ENCODE measurements around the gene FIGNL2.

FIGNL2 gene

DNA sequence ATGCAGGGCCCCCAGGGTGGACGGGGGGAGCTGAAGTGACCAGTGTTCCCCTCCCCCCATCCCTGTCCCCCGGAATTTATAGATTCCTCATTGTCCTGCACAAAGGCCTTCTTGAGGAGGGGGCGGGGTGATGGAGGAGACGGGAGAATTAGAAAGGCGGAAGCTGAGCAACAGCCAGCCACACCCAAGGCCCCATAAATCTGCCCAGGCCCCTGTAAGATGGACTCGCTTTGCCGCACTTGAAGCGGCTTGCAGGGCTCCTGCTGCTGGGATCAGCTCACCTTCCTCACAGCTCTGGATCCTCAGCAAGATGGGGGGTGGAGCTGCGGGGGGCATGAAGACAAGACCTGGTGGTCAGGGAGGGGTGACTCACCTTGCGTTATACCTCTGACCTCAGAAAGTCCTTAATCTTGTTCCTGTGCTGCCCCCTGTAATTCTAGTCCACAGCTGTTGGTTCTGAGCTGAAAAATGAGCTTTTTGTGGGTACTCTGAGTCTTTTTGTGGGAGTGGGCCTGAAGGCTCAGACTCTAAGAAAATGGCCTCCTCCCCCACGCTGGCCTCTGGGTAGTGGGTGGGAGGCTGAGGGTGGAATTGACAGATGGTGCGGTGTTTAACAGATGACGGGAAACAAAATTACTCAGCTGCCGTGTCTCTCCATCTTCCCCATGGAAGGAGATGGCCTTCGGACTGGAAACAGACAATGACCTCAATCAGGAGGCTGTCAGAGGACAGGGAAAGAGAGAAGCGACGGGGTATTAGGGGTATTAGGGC is 23.6 kb upstream of the FIGNL2 start:
- no peak overlapping the region for H3K4me3 ChIP-seq (ENCODE audit: low read depth, low read length)
- no peak for DNase-seq (ENCODE audit: low read depth)
- TF ChIP-seq MYC (IDR thresholded peaks at IDR 0.05; ENCODE audit: low read depth, low read length): no peak
- TF ChIP-seq, protein P1, sequence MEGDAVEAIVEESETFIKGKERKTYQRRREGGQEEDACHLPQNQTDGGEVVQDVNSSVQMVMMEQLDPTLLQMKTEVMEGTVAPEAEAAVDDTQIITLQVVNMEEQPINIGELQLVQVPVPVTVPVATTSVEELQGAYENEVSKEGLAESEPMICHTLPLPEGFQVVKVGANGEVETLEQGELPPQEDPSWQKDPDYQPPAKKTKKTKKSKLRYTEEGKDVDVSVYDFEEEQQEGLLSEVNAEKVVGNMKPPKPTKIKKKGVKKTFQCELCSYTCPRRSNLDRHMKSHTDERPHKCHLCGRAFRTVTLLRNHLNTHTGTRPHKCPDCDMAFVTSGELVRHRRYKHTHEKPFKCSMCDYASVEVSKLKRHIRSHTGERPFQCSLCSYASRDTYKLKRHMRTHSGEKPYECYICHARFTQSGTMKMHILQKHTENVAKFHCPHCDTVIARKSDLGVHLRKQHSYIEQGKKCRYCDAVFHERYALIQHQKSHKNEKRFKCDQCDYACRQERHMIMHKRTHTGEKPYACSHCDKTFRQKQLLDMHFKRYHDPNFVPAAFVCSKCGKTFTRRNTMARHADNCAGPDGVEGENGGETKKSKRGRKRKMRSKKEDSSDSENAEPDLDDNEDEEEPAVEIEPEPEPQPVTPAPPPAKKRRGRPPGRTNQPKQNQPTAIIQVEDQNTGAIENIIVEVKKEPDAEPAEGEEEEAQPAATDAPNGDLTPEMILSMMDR (IDR thresholded peaks at IDR 0.05; ENCODE audit: low read depth, low read length): no peak
- no peak for TF ChIP-seq POLR2A (IDR thresholded peaks at IDR 0.05; ENCODE audit: extremely low read depth, insufficient read length)
- TF ChIP-seq, protein P2, sequence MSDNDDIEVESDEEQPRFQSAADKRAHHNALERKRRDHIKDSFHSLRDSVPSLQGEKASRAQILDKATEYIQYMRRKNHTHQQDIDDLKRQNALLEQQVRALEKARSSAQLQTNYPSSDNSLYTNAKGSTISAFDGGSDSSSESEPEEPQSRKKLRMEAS (IDR thresholded peaks at IDR 0.05; ENCODE audit: low read depth, low read length): no peak

DNA sequence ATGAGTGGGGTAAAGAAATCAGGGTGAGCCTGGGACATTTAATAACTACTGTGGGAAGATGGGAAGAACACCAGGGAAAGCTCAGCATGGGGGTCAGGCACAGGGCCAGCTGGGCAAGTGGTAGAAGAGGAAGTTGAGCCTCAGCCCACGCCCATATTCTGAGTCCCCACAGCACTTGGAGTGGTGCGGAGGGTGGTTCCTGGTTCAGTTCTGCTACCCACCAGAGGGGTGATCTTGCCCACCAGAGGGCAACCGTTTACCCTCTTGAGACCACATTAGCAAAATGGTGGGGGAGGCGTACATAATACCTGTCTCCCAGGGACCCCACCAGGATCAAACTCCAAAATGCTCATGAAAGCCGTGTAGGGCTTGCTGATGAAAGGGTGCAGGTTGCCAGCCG is 22.6 kb upstream of the FIGNL2 start:
- peak; percentile 79 for DNase-seq (ENCODE audit: low read depth)
- no peak overlapping the region for H3K4me3 ChIP-seq (ENCODE audit: low read depth, low read length)
- TF ChIP-seq POLR2A (IDR thresholded peaks at IDR 0.05; ENCODE audit: extremely low read depth, insufficient read length) (no peak), MYC (IDR thresholded peaks at IDR 0.05; ENCODE audit: low read depth, low read length) (no peak)
- TF ChIP-seq, protein P2 (IDR thresholded peaks at IDR 0.05; ENCODE audit: low read depth, low read length): no peak
- TF ChIP-seq, protein P1 (IDR thresholded peaks at IDR 0.05; ENCODE audit: low read depth, low read length): peak; percentile 55

DNA sequence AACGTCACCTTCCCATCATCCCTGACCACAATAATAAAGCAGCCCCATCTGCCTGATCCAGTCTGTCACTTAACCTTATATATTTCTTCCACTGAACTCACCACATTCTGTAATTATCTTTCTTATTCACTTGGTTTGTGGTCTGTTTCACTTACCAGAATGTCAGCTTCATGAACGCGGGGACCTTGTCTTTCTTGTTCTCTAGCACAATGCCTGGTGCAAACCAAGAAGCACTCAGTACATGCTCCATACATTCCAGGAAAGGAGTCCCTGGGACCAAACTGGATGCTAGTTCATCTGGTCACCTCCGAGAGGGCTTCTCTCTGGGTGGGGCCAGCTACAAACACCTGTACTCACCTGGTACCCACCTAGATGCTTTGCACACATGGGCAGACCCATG is 22.0 kb upstream of the FIGNL2 start:
- DNase-seq (ENCODE audit: low read depth): no peak
- TF ChIP-seq, protein P1 (IDR thresholded peaks at IDR 0.05; ENCODE audit: low read depth, low read length): no peak
- TF ChIP-seq POLR2A (IDR thresholded peaks at IDR 0.05; ENCODE audit: extremely low read depth, insufficient read length) (no peak), MYC (IDR thresholded peaks at IDR 0.05; ENCODE audit: low read depth, low read length) (no peak)
- TF ChIP-seq, protein P2 (IDR thresholded peaks at IDR 0.05; ENCODE audit: low read depth, low read length): no peak
- no peak overlapping the region for H3K4me3 ChIP-seq (ENCODE audit: low read depth, low read length)

DNA sequence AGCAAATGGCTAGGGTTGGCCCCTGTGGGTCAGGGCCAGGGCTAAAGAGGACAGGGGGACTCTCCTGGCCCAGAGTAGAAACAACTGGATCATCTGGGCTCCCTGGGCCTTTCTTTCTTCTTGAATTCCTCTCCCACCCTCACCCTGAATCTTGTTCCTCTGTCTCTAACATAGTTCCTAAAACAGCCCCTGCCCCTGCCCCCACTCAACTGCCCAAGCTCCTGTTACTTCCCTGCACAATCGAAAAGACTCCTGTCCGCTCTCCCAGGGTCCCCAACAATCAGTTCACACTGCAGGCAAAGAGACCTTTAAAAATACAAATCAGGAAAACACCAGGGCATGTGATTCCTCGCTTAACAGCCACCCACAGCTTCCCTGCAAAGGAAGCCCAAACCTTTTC is 21.4 kb upstream of the FIGNL2 start:
- DNase-seq (ENCODE audit: low read depth): no peak
- H3K4me3 ChIP-seq (ENCODE audit: low read depth, low read length): no peak overlapping the region
- TF ChIP-seq, protein P1 (IDR thresholded peaks at IDR 0.05; ENCODE audit: low read depth, low read length): no peak
- TF ChIP-seq, protein P2 (IDR thresholded peaks at IDR 0.05; ENCODE audit: low read depth, low read length): no peak
- TF ChIP-seq POLR2A (IDR thresholded peaks at IDR 0.05; ENCODE audit: extremely low read depth, insufficient read length) (no peak), MYC (IDR thresholded peaks at IDR 0.05; ENCODE audit: low read depth, low read length) (no peak)

DNA sequence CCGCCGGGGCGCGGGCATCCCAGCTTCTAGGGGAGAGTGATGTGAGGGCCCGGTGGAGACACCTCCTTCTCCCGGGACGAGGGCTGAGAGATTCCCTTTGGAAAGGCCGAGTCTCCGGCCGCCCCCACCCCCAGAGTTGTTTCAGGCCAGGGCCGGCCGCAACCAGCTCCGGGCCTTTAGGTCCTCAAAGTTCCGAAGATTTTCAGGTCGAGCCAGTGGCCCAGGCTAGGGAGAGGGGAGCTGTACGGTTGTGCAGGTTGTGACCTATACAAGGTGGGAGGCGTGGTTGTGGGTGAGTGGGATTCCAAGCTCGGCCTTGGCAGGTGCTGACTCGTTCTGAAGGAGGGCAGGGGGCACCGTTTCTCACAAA is 21.0 kb upstream of the FIGNL2 start:
- TF ChIP-seq, protein P1 (IDR thresholded peaks at IDR 0.05; ENCODE audit: low read depth, low read length): no peak
- TF ChIP-seq MYC (IDR thresholded peaks at IDR 0.05; ENCODE audit: low read depth, low read length) (no peak), POLR2A (IDR thresholded peaks at IDR 0.05; ENCODE audit: extremely low read depth, insufficient read length) (no peak)
- TF ChIP-seq, protein P2 (IDR thresholded peaks at IDR 0.05; ENCODE audit: low read depth, low read length): no peak
- H3K4me3 ChIP-seq (ENCODE audit: low read depth, low read length): no peak overlapping the region
- no peak for DNase-seq (ENCODE audit: low read depth)
